Endodermal cell (in vitro differentiated cells): Measurements from ENCODE around the gene CRYL1. TPM values are rescaled to one million over a fixed set of nuclear protein-coding genes. Genes with fewer than 3 reads are reported as not detected.

ENCODE experiments used
- DNase-seq: peaks from one replicate; pipeline ENCODE4 v3.0.0-alpha.2; 2017
- H3K27ac ChIP-seq: 2 replicates; pipeline ENCODE4 v1.5.1; 2013; ENCODE audit warnings: mild to moderate bottlenecking, low read depth, low read length, moderate library complexity
- H3K27me3 ChIP-seq: 2 replicates; pipeline ENCODE4 v1.6.1; 2013; ENCODE audit warnings: mild to moderate bottlenecking, low read length, moderate library complexity; ENCODE audit not compliant: insufficient read depth, control insufficient read depth, poor library complexity, severe bottlenecking
- H3K36me3 ChIP-seq: 2 replicates; pipeline ENCODE4 v1.7.0; 2013; ENCODE audit warnings: mild to moderate bottlenecking, low read length, moderate library complexity; ENCODE audit not compliant: control insufficient read depth, insufficient read depth
- H3K4me1 ChIP-seq: one replicate; pipeline ENCODE4 v1.7.0; 2013; ENCODE audit warnings: low read length; ENCODE audit not compliant: control insufficient read depth, insufficient read depth
- H3K4me3 ChIP-seq: 2 replicates; pipeline ENCODE4 v1.5.1; 2013; ENCODE audit warnings: mild to moderate bottlenecking, low read length, moderate library complexity
- H3K9ac ChIP-seq: 2 replicates; pipeline ENCODE4 v1.6.1; 2013; ENCODE audit warnings: mild to moderate bottlenecking, low read length, moderate library complexity; ENCODE audit not compliant: poor library complexity, severe bottlenecking; ENCODE audit errors: extremely low read depth
- H3K9me3 ChIP-seq: 2 replicates; pipeline ENCODE4 v1.6.1; 2013; ENCODE audit warnings: mild to moderate bottlenecking, low read length, moderate library complexity; ENCODE audit not compliant: control insufficient read depth
- H3K27ac Mint-ChIP-seq: 2 replicates; pipeline ENCODE4 v1.8.0; 2020; ENCODE audit warnings: mixed read lengths
- H3K27me3 Mint-ChIP-seq: 2 replicates; pipeline ENCODE4 v1.8.0; 2021; ENCODE audit warnings: mild to moderate bottlenecking, mixed read lengths; ENCODE audit not compliant: insufficient read depth
- H3K36me3 Mint-ChIP-seq: 2 replicates; pipeline ENCODE4 v1.8.0; 2020; ENCODE audit warnings: low read depth, mixed read lengths
- H3K4me1 Mint-ChIP-seq: 2 replicates; pipeline ENCODE4 v1.8.0; 2020; ENCODE audit warnings: mixed read lengths
- H3K4me3 Mint-ChIP-seq: 2 replicates; pipeline ENCODE4 v1.8.0; 2020; ENCODE audit warnings: mild to moderate bottlenecking, moderate library complexity, mixed read lengths
- H3K9me3 Mint-ChIP-seq: 2 replicates; pipeline ENCODE4 v1.8.0; 2020; ENCODE audit warnings: mild to moderate bottlenecking, mixed read lengths
- CTCF ChIP-seq: fragments of 200-600 bp; sonication (generic); conservative IDR thresholded peaks from 2 replicates; pipeline ENCODE4 v1.5.0; 2021; ENCODE audit warnings: antibody characterized with exemption, mild to moderate bottlenecking
- WGBS, 2 experiments: methylation state at CpG; one replicate each; pipeline versions ENCODE4 v1.1.5 to v1.1.7; 2013; ENCODE audit warnings: missing lambda C conversion rate in 2 of 2, mixed read lengths in 1 of 2; ENCODE audit not compliant: insufficient coverage in 1 of 2, insufficient read length in 1 of 2; 5-methylcytosine and 5-hydroxymethylcytosine counted together
- total RNA-seq, 2 donors: library from RNA; stranded (reverse); fragmentation: NEBNext Ultra II Directional in 1 of 2; extraction: Animal tissue kit (Norgen Biotek cat#: 25700) in 1 of 2; gene quantifications; 2 replicates in 1 of 2; 3 replicates in 1 of 2; pipeline ENCODE4 v1.2.1, GENCODE V29; 2021

The CRYL1 gene
- total RNA-seq, 2 donors from 2014 or later, result 1.7 to 4.1 TPM

- Histone ChIP-seq H3K27ac (no peak overlapping the region), H3K4me3 (no peak overlapping the region), H3K4me1 (no peaks in the 10 kb centered on the region), H3K27me3 (no peaks in the 10 kb centered on the region), H3K9ac (no peak overlapping the region), H3K9me3 (no peaks in the 10 kb centered on the region), H3K36me3 (no peaks in the 10 kb centered on the region)
- Mint-ChIP-seq H3K36me3 (no peaks in the 10 kb centered on the region), H3K4me3 (no peak overlapping the region), H3K27me3 (no peaks in the 10 kb centered on the region), H3K27ac (no peak overlapping the region), H3K9me3 (no peaks in the 10 kb centered on the region), H3K4me1 (no peaks in the 10 kb centered on the region)
- WGBS, 2 experiments, result 94 to 100% methylated on average over 4 to 5 of the region's 5 CpGs
- no peak for DNase-seq
- TF ChIP-seq CTCF, result no peak
These were observed 164.7 kb downstream of the CRYL1 start for GRCh38 chr13:20360835-20361412.

- WGBS, 2 experiments, result 82 to 94% methylated on average over 3 of the region's 3 CpGs
- Histone ChIP-seq H3K27me3 (no peaks in the 10 kb centered on the region), H3K4me3 (no peak overlapping the region), H3K36me3 (no peaks in the 10 kb centered on the region), H3K9me3 (no peaks in the 10 kb centered on the region), H3K4me1 (no peaks in the 10 kb centered on the region), H3K9ac (no peak overlapping the region), H3K27ac (no peak overlapping the region)
- H3K27ac Mint-ChIP-seq, result no peak overlapping the region
- H3K9me3 Mint-ChIP-seq, result no peaks in the 10 kb centered on the region
- no peaks in the 10 kb centered on the region for H3K27me3 Mint-ChIP-seq
- H3K36me3 Mint-ChIP-seq, result no peaks in the 10 kb centered on the region
- DNase-seq, result no peak
- no peak for TF ChIP-seq CTCF
- H3K4me1 Mint-ChIP-seq, result no peaks in the 10 kb centered on the region
- no peak overlapping the region for H3K4me3 Mint-ChIP-seq
These were observed 165.6 kb downstream of the CRYL1 start for GRCh38 chr13:20360041-20360491.

GRCh38 chr13:20359335-20359734 lies 166.3 kb downstream of the CRYL1 start:
- H3K4me3 ChIP-seq, result no peak overlapping the region
- Mint-ChIP-seq H3K9me3 (no peaks in the 10 kb centered on the region), H3K4me3 (no peak overlapping the region), H3K36me3 (no peaks in the 10 kb centered on the region), H3K4me1 (no peaks in the 10 kb centered on the region), H3K27me3 (no peaks in the 10 kb centered on the region), H3K27ac (no peak overlapping the region)
- no peak overlapping the region for H3K27ac ChIP-seq
- H3K4me1 ChIP-seq, result no peaks in the 10 kb centered on the region
- no peaks in the 10 kb centered on the region for H3K36me3 ChIP-seq
- no peak for TF ChIP-seq CTCF
- H3K9me3 ChIP-seq, result no peaks in the 10 kb centered on the region
- H3K9ac ChIP-seq, result no peak overlapping the region
- no peak for DNase-seq
- WGBS, 2 experiments, result 94 to 100% methylated on average over 5 of the region's 5 CpGs
- no peaks in the 10 kb centered on the region for H3K27me3 ChIP-seq
